NCI-H524 treated with DMSO at 0.1 percent for 48 hours (cell line): Measurements from ENCODE around the gene ZNF521.

ENCODE experiments used
- DNase-seq: peaks from one replicate; lab custom pipeline; 2025; lab: John Stamatoyannopoulos, UW

Gene ZNF521

DNA sequence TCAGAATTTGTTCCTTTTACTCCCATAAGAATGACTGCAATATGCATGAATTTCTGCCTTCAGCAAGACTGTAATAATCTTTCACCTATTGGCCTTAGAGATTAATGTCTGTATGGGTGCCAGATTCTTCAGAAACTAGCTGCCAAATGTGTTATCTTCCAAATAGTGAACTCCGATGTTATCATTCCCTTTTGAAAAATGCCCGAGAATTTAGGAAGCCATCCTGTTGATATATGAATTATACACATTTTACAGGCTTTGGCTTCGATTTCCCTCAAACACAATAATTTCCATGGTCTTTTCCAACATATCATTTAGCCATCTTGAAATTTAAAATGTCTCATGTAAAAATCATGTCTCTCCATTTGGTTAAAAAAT is 101.5 kb downstream of the ZNF521 start:
- no peak for DNase-seq

GRCh38 chr18:25248755-25249154 is 103.2 kb downstream of the ZNF521 start:
- no peak for DNase-seq

DNA sequence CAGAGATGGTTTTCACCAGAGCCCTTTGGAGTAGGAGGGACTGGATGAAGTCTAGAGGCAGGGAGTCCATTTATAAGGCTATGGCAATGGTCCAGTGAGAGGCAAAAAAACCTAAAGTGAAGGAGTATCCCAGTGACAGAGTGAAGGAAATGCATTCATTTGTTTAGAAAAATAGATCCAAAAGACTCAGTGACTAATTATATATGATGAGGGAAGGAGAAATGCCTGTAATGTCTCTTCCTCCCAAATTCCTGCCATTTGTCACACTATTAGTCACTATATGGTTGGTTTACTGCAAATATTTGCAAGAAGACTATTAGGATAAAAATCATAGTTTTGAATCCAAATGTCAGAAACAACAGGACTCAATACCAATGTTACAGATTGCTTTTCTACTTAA is 104.2 kb downstream of the ZNF521 start:
- no peak for DNase-seq

GRCh38 chr18:25244924-25245698 is 106.9 kb downstream of the ZNF521 start:
- DNase-seq: no peak

GRCh38 chr18:25244170-25244569 is 107.8 kb downstream of the ZNF521 start:
- no peak for DNase-seq

DNA sequence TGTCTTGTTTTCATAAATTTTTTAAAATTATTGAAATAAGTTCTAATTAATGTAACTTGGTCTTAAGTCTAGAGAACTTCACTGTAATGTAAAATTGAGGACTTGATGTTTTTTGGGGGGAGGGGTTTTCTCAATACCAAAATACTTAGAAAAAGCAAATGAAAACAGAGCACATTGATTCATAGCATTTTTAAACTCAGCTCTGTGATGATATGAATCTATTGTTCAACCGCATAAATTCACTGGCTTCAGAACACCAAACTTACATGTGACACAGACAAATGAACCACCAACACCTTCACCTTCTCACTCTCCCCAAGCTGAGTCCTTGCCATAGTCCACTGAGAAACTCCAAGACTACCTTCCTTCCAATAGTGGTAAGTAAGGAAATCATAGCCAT is 108.2 kb downstream of the ZNF521 start:
- no peak for DNase-seq

GRCh38 chr18:25243257-25243656 is 108.7 kb downstream of the ZNF521 start:
- DNase-seq: no peak

DNA sequence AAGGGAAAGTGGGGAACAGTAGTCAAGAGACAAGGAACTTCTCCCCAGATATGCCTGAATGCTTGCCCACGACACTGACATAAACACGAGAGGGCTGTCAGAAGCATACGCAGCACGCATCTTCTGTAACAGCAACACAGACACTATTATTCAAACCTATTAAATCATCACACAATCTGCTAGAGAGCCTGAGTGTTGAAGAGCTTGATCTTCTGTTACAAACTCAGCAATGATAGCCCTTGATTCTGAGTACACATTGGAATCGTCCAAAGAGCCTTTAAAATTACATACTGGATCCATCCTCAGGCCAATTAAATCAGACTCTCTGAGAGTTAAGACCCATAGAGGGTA is 111.6 kb downstream of the ZNF521 start:
- DNase-seq: no peak

DNA sequence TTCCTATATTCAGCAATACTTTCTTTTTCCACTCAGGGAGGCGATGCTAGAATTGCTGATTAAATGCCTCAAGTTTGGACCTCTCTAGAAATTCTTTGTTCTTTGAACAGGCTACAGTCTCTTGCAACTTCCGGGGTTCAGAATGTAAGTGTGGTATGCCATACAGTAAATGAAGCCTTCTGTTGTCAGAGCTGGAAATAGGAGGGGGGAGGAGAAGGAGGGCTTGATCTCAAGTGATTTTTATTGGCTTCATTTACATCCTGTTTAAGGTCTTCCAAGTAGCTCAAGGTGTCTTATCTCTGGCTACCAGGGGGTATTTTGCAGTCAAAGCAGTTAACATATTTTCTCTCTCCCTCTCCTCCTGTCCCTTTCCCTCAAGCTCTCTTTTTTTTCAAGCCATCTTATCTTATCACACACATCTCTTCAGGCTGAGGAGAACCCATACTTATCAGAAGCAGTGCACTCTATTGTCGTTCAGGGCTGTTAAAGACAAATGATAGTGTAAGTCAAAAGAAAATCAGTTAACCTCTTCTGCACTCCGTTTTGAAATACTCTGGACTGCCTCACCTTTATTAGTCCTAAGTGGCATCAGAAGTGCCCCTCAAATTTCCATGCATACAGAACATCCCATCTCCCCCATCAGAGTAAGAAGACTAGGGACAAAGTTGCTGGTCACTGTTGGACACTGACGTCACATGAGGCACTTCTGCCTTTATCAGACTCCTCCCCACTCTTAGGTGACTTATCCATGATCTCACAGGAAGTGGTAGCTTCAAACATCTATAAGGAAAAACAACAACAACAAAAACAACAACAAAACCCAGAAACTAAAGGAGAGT is 112.2 kb downstream of the ZNF521 start:
- DNase-seq: no peak

- no peak for DNase-seq
Measured at GRCh38 chr18:25239151-25239550, 112.8 kb downstream of the ZNF521 start.

- no peak for DNase-seq
Measured at GRCh38 chr18:25237571-25238267, 114.2 kb downstream of the ZNF521 start.

DNA sequence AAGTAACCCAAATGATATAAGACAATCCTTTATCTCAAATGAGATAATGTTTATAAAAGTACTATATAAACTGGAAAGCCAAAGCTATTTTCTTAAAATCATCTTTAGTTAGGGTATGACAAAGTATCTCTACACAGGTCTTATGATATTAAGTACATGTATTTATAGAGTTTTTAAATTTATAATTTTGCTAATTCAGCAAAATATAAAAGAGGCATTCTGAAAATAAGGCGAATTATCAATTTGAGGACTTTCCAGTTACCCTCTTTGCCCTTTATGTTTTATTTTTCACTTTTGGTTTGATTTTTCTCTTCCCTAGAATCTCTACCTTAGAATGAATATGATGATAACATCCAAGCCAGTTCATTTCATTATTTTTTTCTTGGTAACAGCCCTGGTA is 115.2 kb downstream of the ZNF521 start:
- DNase-seq: no peak

- no peak for DNase-seq
Measured at GRCh38 chr18:25235401-25236042, 116.4 kb downstream of the ZNF521 start.

DNA sequence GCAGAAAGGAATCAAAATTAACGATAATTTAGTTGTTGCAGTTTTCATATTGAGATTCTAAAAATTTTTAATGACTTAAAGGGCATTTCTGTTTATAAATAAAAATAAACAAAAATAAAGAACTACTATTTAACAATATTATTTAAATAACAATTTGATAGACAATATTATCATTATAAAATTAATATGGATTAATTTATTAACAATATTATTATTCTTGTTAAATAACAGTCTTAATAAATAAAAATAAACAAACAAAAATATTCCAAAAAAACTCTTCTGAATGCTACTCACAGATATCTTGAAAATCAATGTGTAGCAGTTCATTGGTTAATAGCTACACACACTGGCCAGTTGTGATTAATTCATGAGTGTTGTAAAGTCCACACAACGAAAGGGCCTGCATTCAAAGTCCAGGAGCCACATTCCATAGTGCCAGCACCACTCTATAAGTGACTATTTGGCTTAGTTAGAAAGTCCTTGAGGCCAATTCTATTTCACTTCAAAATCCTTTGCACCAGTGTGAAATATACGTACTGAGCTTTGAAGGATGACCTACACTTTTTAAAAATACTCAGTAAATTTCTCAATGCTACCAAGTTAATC is 117.1 kb downstream of the ZNF521 start:
- DNase-seq: no peak

- no peak for DNase-seq
Measured at GRCh38 chr18:25234322-25234639, 117.7 kb downstream of the ZNF521 start.

DNA sequence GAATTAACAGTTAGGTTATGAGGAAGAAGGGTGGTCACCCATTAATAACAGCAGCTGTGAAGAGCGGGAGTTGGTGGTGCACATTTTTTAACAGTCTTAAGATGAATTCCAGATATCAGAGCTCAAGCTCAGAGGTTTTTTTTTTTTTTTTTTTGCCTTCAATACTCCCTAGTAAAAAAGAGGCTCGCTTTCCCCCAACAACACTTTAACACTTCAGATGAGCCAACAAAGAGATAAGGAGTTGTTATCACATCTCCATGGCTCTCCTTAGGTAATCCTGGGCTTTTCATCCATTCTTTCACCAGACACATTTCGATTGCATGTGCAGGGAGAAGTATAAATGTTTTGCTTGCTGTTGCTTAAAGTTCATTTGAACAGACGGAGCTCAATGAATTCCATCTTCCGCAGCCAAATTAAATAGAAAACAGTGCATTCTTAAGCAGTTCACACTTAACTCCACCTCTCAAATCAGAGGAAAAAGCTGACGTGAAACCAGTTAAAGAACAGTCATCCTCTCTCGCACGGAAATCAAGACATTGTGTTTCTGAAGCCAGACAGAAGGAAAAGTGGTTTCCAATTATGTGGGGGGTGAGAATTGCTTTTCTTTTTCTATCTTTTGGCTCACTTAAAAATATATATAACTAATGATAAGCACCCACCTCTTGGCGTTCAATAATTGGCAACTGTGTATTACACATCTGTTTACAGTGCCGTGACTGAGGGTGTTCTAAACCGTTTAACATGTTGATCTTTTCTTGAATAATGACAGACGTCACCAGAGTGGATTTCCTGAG is 118.2 kb downstream of the ZNF521 start:
- DNase-seq: no peak

DNA sequence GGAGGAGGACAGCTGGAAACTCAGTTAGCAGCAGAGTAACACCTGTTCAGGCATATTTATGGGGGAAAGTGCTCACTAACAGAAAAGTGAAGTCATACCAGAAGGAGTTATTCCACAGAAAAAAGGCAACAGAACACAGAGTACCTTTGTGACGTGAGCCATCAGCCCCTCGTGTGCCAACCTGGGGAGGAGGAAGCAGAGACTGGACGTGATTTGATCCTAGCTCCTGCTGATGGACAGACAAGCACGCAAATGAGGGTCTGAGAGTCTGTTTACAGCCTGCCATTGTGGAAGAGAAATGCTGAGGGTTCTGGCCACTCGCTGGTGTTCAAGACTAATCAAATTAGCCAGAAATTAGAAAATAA is 120.7 kb downstream of the ZNF521 start:
- DNase-seq: peak; percentile 66

DNA sequence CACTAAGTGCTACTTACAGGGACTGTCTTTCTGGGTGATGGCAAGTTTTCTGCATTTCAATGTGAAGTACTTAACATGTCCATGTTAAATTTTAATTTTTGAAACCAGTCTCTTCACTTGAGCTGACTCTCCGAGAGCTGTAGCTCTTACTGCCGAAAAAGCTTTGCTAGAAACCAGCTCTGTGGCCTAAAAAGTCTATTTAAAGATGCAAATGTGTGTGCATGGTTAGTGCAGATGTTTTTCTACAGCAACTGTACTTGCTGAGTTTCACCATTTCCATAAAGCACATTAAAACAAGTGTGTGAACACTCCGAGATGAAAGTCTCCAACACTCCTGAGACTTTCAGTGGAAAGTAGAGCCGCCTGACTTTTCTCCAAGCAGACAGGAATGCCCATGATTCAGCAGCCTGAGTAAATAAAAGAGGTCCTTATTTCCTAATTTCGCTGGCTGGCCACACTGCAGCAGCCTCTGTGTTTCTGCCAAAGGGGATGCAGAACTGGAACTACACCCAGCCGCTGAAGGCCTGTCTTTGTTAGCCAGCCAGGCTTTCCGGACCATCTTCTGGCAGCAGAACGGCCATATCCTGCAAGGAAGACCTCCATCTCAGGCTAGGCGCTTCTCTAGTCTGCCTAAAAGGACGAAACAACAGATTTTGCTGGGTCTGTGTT is 121.2 kb downstream of the ZNF521 start:
- no peak for DNase-seq

DNA sequence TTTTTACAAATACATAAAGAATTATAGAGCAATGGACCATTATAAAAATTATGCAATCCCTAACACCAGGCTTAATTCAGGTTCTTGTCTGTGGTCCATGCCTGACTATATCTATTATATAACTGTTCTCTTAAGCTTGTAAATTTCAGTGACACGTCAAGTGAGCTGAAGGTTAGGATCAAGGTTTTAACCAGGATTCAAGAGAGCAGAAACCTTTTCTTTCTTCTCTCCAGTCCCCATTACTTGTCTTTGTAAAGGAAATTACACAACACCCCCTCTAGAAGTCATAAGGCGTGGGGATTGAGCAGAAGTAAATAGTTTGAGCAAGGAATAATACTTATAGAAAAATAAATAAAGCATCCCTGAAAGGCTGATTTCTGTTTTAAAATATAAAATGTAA is 122.0 kb downstream of the ZNF521 start:
- no peak for DNase-seq

GRCh38 chr18:25229081-25229480 is 122.9 kb downstream of the ZNF521 start:
- peak; percentile 81 for DNase-seq

DNA sequence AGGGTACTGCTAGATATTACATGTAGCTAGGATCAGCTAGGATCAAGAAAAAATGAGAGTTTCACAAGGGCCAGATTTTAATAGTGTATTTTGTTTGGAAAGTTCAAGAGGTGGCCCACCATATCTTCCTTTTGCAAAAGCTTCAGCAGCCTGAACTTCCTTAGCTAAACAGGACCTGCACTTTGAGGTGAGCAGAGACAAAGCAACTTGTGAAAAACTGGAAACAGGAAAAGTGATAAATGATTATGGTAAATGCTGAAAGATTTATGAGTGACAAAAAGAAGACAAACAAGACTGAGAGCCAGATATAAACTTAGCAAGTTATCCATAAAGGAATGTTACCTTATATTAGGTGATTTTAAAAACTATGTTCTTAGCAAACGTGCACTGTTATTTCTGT is 123.6 kb downstream of the ZNF521 start:
- no peak for DNase-seq
